ENCODE data around the gene TRMT2A.

TRMT2A gene

DNA sequence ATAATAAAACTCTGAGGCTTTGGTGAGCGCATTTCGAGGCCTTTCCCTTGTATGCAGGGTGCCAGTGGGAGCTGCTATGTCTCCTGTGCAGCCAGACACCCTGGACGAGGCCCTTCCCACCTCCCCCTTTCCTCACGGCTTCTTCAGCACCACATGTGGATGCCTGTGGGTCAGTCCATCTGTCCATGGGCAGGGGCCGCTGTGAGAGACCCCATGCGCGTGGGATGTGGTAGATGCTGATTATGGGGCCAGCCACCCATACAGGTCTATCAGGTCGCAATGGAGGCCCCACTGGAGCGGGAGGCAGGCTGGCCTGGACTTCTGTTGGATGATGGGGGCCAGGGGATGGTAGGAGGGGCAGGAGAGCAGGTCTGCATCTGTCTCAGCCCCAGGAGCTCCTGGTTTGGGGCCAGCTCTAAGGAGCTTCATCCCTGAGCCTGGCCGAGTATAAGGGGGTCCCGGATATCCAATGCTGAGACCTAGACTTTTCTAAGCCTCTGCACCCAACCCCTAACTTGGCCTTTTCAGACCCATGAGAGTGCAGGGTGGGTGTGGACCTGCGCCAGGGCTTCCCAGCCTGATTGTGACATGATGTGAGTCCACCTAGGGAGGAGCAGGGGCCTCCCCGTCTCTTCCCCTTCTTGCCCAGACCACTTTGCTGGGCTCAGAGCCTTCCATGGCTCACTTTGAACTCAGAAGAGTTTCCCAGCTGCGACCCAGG lies 51.0 kb downstream of the TRMT2A start:
- TF ChIP-seq, protein P1, sequence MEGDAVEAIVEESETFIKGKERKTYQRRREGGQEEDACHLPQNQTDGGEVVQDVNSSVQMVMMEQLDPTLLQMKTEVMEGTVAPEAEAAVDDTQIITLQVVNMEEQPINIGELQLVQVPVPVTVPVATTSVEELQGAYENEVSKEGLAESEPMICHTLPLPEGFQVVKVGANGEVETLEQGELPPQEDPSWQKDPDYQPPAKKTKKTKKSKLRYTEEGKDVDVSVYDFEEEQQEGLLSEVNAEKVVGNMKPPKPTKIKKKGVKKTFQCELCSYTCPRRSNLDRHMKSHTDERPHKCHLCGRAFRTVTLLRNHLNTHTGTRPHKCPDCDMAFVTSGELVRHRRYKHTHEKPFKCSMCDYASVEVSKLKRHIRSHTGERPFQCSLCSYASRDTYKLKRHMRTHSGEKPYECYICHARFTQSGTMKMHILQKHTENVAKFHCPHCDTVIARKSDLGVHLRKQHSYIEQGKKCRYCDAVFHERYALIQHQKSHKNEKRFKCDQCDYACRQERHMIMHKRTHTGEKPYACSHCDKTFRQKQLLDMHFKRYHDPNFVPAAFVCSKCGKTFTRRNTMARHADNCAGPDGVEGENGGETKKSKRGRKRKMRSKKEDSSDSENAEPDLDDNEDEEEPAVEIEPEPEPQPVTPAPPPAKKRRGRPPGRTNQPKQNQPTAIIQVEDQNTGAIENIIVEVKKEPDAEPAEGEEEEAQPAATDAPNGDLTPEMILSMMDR (IDR thresholded peaks at IDR 0.05; ENCODE audit: low read depth, low read length) = no peak
- DNase-seq (ENCODE audit: extremely low read depth, low read depth) = no peak

GRCh38 chr22:20064545-20065262 lies 52.3 kb downstream of the TRMT2A start:
- TF ChIP-seq, protein P1 (IDR thresholded peaks at IDR 0.05; ENCODE audit: low read depth, low read length) = no peak
- no peak for DNase-seq (ENCODE audit: extremely low read depth, low read depth)

GRCh38 chr22:20064140-20064480 lies 52.9 kb downstream of the TRMT2A start:
- TF ChIP-seq, protein P1 (IDR thresholded peaks at IDR 0.05; ENCODE audit: low read depth, low read length) = no peak
- DNase-seq (ENCODE audit: extremely low read depth, low read depth) = no peak

DNA sequence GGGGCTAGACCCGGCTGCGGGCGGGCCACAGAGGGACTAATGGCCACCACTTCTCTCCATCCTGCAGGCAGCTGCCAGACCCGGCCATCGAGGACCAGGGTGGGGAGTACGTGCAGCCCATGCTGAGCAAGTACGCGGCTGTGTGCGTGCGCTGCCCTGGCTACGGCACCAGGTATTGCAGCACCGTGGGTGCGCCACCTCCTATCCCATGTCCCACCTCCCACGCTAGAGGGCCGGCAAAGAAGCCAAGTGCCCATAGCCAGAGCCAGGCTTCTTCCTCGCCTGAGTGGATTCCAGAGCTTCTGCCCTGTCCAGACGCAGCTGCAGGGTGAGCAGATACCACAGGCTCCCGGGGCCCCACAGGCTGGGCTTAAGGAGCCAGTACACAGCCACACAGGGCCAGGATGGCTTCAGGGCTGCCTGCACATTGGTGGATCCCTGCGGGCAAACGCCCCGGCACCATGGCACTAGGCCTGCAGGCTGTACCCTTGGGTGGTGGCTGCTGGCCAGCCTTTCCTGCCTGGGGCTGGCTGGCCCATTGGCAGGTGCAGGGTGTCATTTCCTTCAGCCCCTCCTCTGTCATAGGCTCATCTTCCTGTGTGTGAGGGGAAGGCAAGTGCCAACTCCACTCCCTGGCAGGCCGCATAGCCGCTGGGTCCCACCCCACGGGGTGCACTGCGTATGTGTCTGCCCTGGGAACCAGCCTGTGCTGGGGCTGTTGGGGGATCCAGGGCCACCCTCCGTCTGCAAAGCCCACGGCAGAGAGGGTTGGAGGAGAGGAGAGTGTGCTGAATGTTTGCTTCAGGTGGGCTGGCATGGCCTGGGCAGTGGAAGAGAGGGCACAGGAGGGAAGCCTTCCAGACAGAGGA lies 53.5 kb downstream of the TRMT2A start:
- DNase-seq (ENCODE audit: extremely low read depth, low read depth) = no peak
- TF ChIP-seq, protein P1 (IDR thresholded peaks at IDR 0.05; ENCODE audit: low read depth, low read length) = no peak

DNA sequence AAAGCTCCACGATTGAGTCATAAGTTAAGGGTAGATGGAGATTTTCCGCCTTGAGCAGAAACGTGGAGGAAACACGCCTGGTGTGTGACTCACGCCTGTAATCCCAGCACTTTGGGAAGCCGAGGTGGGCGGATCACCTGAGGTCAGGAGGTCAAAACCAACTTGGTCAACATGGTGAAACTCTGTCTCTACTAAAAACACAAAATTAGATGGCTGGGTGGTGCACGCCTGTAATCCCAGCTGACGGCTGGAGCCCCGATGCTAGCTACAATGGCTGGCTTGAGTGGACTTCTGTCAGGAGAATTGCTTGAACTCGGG lies 54.3 kb downstream of the TRMT2A start:
- no peak for DNase-seq (ENCODE audit: extremely low read depth, low read depth)
- TF ChIP-seq, protein P1 (IDR thresholded peaks at IDR 0.05; ENCODE audit: low read depth, low read length) = no peak

DNA sequence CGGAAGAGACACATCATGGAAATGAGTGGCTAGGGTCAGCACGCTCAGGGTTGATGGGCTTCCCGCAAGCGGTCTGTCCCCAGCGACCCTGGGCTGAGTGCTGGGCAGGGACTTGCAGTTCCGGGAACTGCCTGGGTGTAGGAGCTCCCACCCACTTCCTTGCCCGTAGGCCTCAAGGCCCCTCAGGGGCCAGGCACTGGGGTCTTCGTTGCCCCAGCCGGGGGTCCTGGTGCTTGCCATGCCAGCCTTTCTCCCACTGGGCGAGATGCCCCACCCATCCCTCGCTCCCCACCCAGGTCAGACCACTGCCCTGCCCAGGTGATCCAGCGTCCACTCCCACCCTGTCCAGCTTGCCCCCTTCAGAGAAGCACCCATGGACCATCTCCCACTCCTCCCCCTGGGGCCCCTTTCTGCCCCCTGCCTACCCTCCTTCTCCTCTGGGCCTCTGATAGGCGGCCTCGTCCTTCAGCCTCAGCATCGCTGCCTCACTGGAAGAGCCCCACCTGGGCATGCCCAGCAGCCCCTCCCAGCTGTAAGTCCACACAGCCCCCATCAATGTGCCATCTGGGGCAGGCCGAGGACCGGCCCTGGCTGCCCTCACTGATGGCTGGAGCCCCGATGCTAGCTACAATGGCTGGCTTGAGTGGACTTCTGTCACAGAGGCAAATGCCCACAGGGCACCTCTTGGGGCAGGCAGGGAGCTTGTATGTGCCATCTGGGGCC lies 54.8 kb downstream of the TRMT2A start:
- DNase-seq (ENCODE audit: extremely low read depth, low read depth) = no peak
- TF ChIP-seq, protein P1 (IDR thresholded peaks at IDR 0.05; ENCODE audit: low read depth, low read length) = no peak
